ENCODE data around the gene ANKRD37. TPM values are rescaled to one million over a fixed set of nuclear protein-coding genes. Genes with fewer than 3 reads are reported as not detected.

ANKRD37 gene
- total and polyA plus RNA-seq, 8 donors = 1.2 to 21.7 (median 13.4) TPM

- no peaks in the 10 kb centered on the region for H3K9me3 ChIP-seq
- H3K36me3 ChIP-seq = peaks cover 0 to 44% (median 21%) of the 10 kb centered on the region in 4 donors
- DNase-seq = no peak
- H3K27me3 ChIP-seq = no peaks in the 10 kb centered on the region
- TF ChIP-seq POLR2AphosphoS5 (IDR thresholded peaks at IDR 0.05) (no peak), EP300 (IDR thresholded peaks at IDR 0.05) (no peak), POLR2A (IDR thresholded peaks at IDR 0.05) (no peak)
- TF ChIP-seq, protein P1, sequence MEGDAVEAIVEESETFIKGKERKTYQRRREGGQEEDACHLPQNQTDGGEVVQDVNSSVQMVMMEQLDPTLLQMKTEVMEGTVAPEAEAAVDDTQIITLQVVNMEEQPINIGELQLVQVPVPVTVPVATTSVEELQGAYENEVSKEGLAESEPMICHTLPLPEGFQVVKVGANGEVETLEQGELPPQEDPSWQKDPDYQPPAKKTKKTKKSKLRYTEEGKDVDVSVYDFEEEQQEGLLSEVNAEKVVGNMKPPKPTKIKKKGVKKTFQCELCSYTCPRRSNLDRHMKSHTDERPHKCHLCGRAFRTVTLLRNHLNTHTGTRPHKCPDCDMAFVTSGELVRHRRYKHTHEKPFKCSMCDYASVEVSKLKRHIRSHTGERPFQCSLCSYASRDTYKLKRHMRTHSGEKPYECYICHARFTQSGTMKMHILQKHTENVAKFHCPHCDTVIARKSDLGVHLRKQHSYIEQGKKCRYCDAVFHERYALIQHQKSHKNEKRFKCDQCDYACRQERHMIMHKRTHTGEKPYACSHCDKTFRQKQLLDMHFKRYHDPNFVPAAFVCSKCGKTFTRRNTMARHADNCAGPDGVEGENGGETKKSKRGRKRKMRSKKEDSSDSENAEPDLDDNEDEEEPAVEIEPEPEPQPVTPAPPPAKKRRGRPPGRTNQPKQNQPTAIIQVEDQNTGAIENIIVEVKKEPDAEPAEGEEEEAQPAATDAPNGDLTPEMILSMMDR (IDR thresholded peaks at IDR 0.05) = no peak
- 96 to 97% (median 96%) methylated on average over 11 of the region's 11 CpGs for WGBS, 5 donors
- no peak overlapping the region for H3K4me3 ChIP-seq
- no peak overlapping the region for H3K27ac ChIP-seq
- H3K4me1 ChIP-seq = no peaks in the 10 kb centered on the region
- intact Hi-C loops (cut with DNase I; ENCODE audit: low total_unique reads) = no loop called here
These were observed 26.2 kb upstream of the ANKRD37 start for GRCh38 chr4:185370268-185370949.

DNA sequence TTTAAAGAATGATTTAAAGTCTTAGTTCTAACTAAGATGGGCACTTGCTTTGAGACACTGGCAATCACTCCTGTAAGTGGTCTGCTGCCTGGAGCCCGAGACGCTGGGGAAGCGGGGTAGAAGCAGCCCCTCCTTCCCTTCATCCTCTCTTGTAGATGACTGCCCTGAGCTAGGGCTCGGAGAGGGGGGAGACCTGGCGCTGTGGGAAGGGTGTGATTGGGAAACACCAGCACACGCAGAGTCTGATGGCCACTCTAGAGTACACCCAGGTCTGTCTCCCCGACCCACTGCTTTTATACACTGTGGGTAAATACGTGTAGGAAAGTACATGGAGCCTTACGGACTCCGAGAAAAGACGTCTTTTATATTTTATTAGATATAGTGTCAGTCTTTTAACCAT, 24.9 kb upstream of the ANKRD37 start:
- DNase-seq = no peak
- Histone ChIP-seq H3K4me1 (no peaks in the 10 kb centered on the region), H3K27me3 (no peaks in the 10 kb centered on the region), H3K4me3 (no peak overlapping the region), H3K27ac (no peak overlapping the region), H3K36me3 (peaks cover 0 to 44% (median 21%) of the 10 kb centered on the region in 4 donors), H3K9me3 (no peaks in the 10 kb centered on the region)
- TF ChIP-seq, protein P1 (IDR thresholded peaks at IDR 0.05) = no peak
- TF ChIP-seq POLR2A (IDR thresholded peaks at IDR 0.05) (no peak), POLR2AphosphoS5 (IDR thresholded peaks at IDR 0.05) (no peak), EP300 (IDR thresholded peaks at IDR 0.05) (no peak)
- intact Hi-C loops (cut with DNase I; ENCODE audit: low total_unique reads) = no loop called here
- WGBS, 5 donors = 94 to 98% (median 95%) methylated on average over 11 of the region's 11 CpGs

- no peak for DNase-seq
- no peaks in the 10 kb centered on the region for H3K9me3 ChIP-seq
- 81 to 87% (median 84%) methylated on average over 7 of the region's 7 CpGs for WGBS, 5 donors
- no peaks in the 10 kb centered on the region for H3K4me1 ChIP-seq
- H3K36me3 ChIP-seq = peaks cover 0 to 44% (median 21%) of the 10 kb centered on the region in 4 donors
- no peak overlapping the region for H3K27ac ChIP-seq
- intact Hi-C loops (cut with DNase I; ENCODE audit: low total_unique reads) = no loop called here
- no peak overlapping the region for H3K4me3 ChIP-seq
- no peak for TF ChIP-seq POLR2A (IDR thresholded peaks at IDR 0.05)
- TF ChIP-seq POLR2AphosphoS5 (IDR thresholded peaks at IDR 0.05) = no peak
- no peaks in the 10 kb centered on the region for H3K27me3 ChIP-seq
These were observed 22.6 kb upstream of the ANKRD37 start for GRCh38 chr4:185374027-185374426.

DNA sequence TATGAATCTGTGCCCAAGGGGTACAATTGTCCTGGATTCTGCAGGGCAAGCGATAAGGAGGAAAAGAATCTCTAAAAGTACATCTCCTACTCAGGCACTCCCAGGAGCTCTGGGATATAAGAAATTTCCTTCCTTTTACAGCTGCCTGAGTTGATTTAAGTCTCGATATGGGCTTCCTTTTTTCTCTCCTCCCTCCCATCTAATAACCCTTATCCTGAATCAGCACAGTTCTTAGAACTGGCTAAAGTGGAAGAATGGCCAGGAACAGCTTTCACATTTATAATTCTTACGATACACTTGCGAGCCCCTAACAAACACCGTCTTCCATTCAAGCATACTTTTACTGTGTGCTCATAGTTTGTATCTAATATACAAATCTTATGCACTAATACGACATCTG, 22.1 kb upstream of the ANKRD37 start:
- Histone ChIP-seq H3K27me3 (no peaks in the 10 kb centered on the region), H3K27ac (no peak overlapping the region), H3K4me3 (no peak overlapping the region), H3K36me3 (peaks cover 0 to 44% (median 20%) of the 10 kb centered on the region in 4 donors), H3K4me1 (no peaks in the 10 kb centered on the region), H3K9me3 (no peaks in the 10 kb centered on the region)
- WGBS, 5 donors = 77 to 89% (median 83%) methylated on average over 6 of the region's 6 CpGs
- no peak for DNase-seq
- intact Hi-C loops (cut with DNase I; ENCODE audit: low total_unique reads) = no loop called here
- TF ChIP-seq, protein P1 (IDR thresholded peaks at IDR 0.05) = no peak
- TF ChIP-seq POLR2A (IDR thresholded peaks at IDR 0.05) (no peak), POLR2AphosphoS5 (IDR thresholded peaks at IDR 0.05) (no peak), EP300 (IDR thresholded peaks at IDR 0.05) (no peak)

DNA sequence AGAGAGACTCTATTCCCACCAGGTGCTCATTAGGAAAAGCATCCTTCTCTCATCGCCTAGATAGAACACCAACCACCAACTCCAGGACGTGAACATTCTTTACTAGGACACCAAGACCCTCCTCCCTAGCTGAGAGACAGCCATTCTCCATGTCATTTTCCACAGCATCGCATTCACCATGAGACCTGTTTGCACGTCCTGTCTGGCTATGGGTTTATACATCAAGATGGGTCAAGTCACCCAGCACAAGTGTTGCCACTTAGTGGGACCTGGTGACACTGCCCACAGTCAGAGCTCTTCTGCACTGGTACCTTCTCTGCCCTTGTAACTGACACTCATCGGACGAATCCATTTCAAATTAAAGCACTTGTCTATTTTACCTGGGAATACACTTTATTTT, 18.4 kb upstream of the ANKRD37 start:
- H3K36me3 ChIP-seq = peaks cover 0 to 17% (median 0%) of the 10 kb centered on the region in 4 donors
- no peak overlapping the region for H3K4me3 ChIP-seq
- H3K27ac ChIP-seq = no peak overlapping the region
- 78 to 97% (median 92%) methylated on average over 6 of the region's 6 CpGs for WGBS, 5 donors
- no peaks in the 10 kb centered on the region for H3K27me3 ChIP-seq
- no peak for DNase-seq
- intact Hi-C loops (cut with DNase I; ENCODE audit: low total_unique reads) = no loop called here
- TF ChIP-seq POLR2A (IDR thresholded peaks at IDR 0.05) (no peak), POLR2AphosphoS5 (IDR thresholded peaks at IDR 0.05) (no peak), EP300 (IDR thresholded peaks at IDR 0.05) (no peak)
- TF ChIP-seq, protein P1 (IDR thresholded peaks at IDR 0.05) = no peak
- H3K4me1 ChIP-seq = peaks cover 0 to 3% (median under 1%) of the 10 kb centered on the region in 4 donors
- no peaks in the 10 kb centered on the region for H3K9me3 ChIP-seq

All from stomach (tissue), 9 donors.